Lung (tissue), 12 donors: ENCODE data around the gene STK40. TPM values are rescaled to one million over a fixed set of nuclear protein-coding genes. Genes with fewer than 3 reads are reported as not detected.

Experiments used
- ATAC-seq: fragments of 200-7000 bp; cut with Tn5 transposase; one replicate; pipeline ENCODE4 v1.9.1; 2020; ENCODE audit warnings: moderate number of reproducible peaks; ENCODE audit not compliant: insufficient read depth, low FRiP score
- DNase-seq, 3 donors: peaks; one replicate each; pipeline ENCODE4 v3.0.0-alpha.2; 2013 to 2017
- H3K27ac ChIP-seq, 2 donors: one replicate each; pipeline ENCODE4 v1.5.1; 2013; ENCODE audit warnings: mild to moderate bottlenecking in 2 of 2, moderate library complexity in 2 of 2, control low read depth in 1 of 2, inconsistent platforms in 1 of 2, low read depth in 1 of 2, low read length in 1 of 2
- H3K27me3 ChIP-seq, 3 donors: one replicate each; pipeline ENCODE4 v1.5.1; 2013; ENCODE audit warnings: low read length in 2 of 3; ENCODE audit not compliant: control insufficient read depth in 3 of 3, insufficient read depth in 3 of 3
- H3K36me3 ChIP-seq, 4 donors: one replicate each; pipeline ENCODE4 v1.5.1; 2013; ENCODE audit warnings: low read length in 4 of 4, mild to moderate bottlenecking in 1 of 4, moderate library complexity in 1 of 4; ENCODE audit not compliant: control insufficient read depth in 4 of 4, insufficient read depth in 4 of 4
- H3K4me1 ChIP-seq, 5 donors: one replicate each; pipeline ENCODE4 v1.5.1; 2013; ENCODE audit warnings: low read length in 5 of 5, mild to moderate bottlenecking in 2 of 5, moderate library complexity in 1 of 5; ENCODE audit not compliant: control insufficient read depth in 5 of 5, insufficient read depth in 5 of 5
- H3K4me3 ChIP-seq: one replicate; pipeline ENCODE4 v1.5.1; 2013; ENCODE audit warnings: mild to moderate bottlenecking, control low read depth, moderate library complexity
- H3K9ac ChIP-seq, 2 donors: one replicate each; pipeline ENCODE4 v1.5.1; 2013; ENCODE audit warnings: low read length in 2 of 2, control low read depth in 1 of 2; ENCODE audit not compliant: insufficient read depth in 1 of 2
- H3K9me3 ChIP-seq, 4 donors: one replicate each; pipeline ENCODE4 v1.5.1; 2013; ENCODE audit warnings: low read length in 3 of 4, mild to moderate bottlenecking in 1 of 4, moderate library complexity in 1 of 4; ENCODE audit not compliant: control insufficient read depth in 4 of 4, insufficient read depth in 3 of 4
- WGBS, 2 donors: extraction: QIAGEN DNeasy Blood & Tissue Kit; methylation state at CpG; one replicate each; pipeline ENCODE4 v1.1.7; 2013; 5-methylcytosine and 5-hydroxymethylcytosine counted together
- polyA plus RNA-seq, 2 donors: library from polyadenylated mRNA; stranded (reverse); fragments of 200-250 nt; gene quantifications; one replicate each; pipeline ENCODE4 v1.2.1, GENCODE V29; 2013
- total RNA-seq, 2 donors: library from RNA; depleted of rRNA in 1 of 2; stranded (reverse); fragments of >200 nt in 1 of 2; gene quantifications; one replicate each; pipeline ENCODE4 v1.2.1, GENCODE V29; 2014 to 2021
- TF ChIP-seq, protein P1 (sequence below): IDR thresholded peaks from 2 replicates; pipeline ENCODE4 v1.5.1; 2012; ENCODE audit warnings: mild to moderate bottlenecking; ENCODE audit errors: control extremely low read depth, extremely low read depth
- donor health status: control.
- donor health status: control.
- donor health status: Bipolar disorder and iron deficiency.
- donor health status: healthy.
- donor health status: DM: yes; HTN: yes; CAD: no.

Gene STK40
- total and polyA plus RNA-seq, 4 donors = 25.4 to 82.9 (median 48.7) TPM

DNA sequence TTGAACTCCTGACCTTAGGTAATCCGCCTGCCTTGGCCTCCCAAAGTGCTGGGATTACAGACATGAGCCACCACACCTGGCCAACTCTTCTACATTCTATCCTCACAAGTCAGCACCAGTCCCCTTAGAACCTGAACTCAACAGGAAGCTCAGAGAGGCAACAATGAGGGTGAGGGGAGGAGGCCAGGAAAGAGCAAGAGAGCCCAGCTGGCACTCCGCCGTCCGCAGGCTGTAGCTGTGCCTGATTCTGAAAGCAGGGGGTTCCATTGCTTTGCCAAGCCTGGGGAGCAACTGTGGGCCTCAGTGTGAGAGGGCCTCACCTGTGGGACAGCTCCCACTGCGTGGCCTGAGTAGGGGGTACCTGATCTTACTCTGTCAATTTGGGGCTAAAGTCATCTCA is 18.7 kb downstream of the STK40 start:
- Histone ChIP-seq H3K9me3 (no peaks in the 10 kb centered on the region), H3K27me3 (no peaks in the 10 kb centered on the region), H3K36me3 (peaks cover 0 to 13% (median 0%) of the 10 kb centered on the region in 4 donors), H3K9ac (no peak overlapping the region), H3K27ac (peak overlapping the region in 1 of 2 donors; percentile 33), H3K4me3 (no peak overlapping the region), H3K4me1 (peaks cover 0 to 18% (median 11%) of the 10 kb centered on the region in 5 donors)
- no peak for DNase-seq
- WGBS, 2 donors = 66% methylated on average over 5 of the region's 5 CpGs
- TF ChIP-seq, protein P1, sequence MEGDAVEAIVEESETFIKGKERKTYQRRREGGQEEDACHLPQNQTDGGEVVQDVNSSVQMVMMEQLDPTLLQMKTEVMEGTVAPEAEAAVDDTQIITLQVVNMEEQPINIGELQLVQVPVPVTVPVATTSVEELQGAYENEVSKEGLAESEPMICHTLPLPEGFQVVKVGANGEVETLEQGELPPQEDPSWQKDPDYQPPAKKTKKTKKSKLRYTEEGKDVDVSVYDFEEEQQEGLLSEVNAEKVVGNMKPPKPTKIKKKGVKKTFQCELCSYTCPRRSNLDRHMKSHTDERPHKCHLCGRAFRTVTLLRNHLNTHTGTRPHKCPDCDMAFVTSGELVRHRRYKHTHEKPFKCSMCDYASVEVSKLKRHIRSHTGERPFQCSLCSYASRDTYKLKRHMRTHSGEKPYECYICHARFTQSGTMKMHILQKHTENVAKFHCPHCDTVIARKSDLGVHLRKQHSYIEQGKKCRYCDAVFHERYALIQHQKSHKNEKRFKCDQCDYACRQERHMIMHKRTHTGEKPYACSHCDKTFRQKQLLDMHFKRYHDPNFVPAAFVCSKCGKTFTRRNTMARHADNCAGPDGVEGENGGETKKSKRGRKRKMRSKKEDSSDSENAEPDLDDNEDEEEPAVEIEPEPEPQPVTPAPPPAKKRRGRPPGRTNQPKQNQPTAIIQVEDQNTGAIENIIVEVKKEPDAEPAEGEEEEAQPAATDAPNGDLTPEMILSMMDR = no peak
- ATAC-seq = no peak

DNA sequence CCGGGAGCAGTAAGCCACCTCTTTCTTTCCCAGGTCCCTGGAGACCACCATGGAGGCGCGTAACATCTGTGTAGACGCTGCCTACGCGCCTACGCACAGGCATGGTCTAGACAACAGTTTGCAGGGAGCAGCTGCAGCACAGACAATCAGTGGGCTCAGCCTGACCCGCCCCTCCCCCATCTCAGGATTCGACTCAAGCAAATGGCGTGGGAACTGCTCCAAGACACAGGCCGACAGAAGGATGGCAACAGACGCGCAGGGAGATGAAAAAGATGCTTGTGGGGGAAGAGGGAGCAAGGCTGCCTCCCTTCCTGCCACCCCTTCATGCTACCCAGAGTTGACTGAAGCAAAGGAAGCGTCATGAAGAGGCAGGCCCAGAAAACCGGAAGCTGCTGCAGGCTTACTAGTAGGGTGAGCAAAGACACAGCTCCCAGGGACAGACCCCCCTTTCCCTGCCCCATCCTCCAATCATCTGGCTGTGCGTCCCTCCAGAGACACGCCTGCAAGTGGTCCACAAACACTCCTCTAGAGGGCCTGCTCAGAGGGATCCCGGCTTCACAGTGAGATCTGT is 19.5 kb downstream of the STK40 start:
- H3K36me3 ChIP-seq = peaks cover 0 to 19% (median 0%) of the 10 kb centered on the region in 4 donors
- 50 to 55% methylated on average over 18 of the region's 18 CpGs for WGBS, 2 donors
- peak overlapping the region in 1 of 2 donors; percentile 46 for H3K9ac ChIP-seq
- peaks cover 0 to 18% (median 9%) of the 10 kb centered on the region in 5 donors for H3K4me1 ChIP-seq
- no peaks in the 10 kb centered on the region for H3K9me3 ChIP-seq
- no peaks in the 10 kb centered on the region for H3K27me3 ChIP-seq
- H3K27ac ChIP-seq = peak overlapping the region in 1 of 2 donors; percentile 75
- DNase-seq = peak; percentile 93 to 94 (median 94)
- ATAC-seq = peak; percentile 54
- no peak overlapping the region for H3K4me3 ChIP-seq
- TF ChIP-seq, protein P1 = no peak

DNA sequence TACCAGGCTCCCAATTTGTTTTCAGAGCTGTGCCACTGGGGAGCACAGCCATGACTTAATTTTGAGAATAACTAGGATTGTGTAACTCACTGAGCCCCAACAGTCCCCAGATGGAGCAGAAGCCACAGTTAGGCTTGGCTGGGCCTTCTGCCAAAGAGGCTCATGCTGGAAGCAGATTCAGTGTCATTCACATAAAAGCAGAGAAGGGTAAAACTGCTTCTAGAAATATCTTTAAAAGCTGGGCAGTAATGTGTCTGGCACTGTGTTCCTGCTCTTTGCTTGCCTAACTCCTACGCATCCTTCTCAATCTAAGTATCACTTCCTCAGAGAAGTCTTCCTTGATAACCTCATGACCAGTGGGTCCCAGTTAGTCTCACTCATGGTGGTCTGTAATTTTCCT is 20.3 kb downstream of the STK40 start:
- Histone ChIP-seq H3K4me1 (peaks cover 0 to 18% (median 9%) of the 10 kb centered on the region in 5 donors), H3K9ac (peak overlapping the region in 1 of 2 donors; percentile 57), H3K4me3 (no peak overlapping the region), H3K27me3 (no peaks in the 10 kb centered on the region), H3K36me3 (peaks cover 0 to 25% (median 0%) of the 10 kb centered on the region in 4 donors), H3K27ac (peak overlapping the region in 1 of 2 donors; percentile 28), H3K9me3 (no peaks in the 10 kb centered on the region)
- TF ChIP-seq, protein P1 = no peak
- DNase-seq = peak; percentile 60 to 76 (median 62)
- ATAC-seq = no peak
- 40 to 63% methylated on average over 1 of the region's 1 CpG for WGBS, 2 donors
